GM18498 (cell line): ENCODE measurements around the gene KPNA3.
"Not testable (repeated sequence)": the region's sequence is repeated elsewhere in the genome, so short reads cannot be mapped to it uniquely, and the experiment has no call there.

ENCODE experiments used
- ATAC-seq: cut with Tn5 transposase; IDR thresholded peaks from one replicate; pipeline ENCODE4 v1.9.1; 2021; ENCODE audit warnings: mild to moderate bottlenecking, moderate library complexity; ENCODE audit not compliant: unreplicated experiment

Gene KPNA3

GRCh38 chr13:49807681-49808080 is 15.2 kb upstream of the KPNA3 start:
- ATAC-seq, result no peak

- ATAC-seq, result no peak
These were observed 13.6 kb upstream of the KPNA3 start for GRCh38 chr13:49806126-49806536.

DNA sequence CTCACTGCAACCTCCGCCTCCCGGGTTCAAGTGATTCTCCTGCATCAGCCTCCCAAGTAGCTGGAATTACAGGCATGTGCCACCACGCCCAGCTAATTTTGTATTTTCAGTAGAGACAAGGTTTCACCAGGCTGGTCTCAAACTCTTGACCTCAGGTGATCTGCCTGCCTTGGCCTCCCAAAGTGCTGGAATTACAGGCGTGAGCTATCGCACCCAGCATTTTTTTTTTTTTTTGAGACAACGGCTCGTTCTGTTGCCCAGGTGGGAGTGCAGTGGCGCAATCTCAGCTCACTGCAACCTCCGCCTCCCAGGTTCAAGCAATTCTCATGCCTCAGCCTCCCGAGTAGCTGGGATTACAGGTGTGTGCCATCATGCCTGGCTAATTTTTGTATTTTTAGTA is 10.6 kb upstream of the KPNA3 start:
- ATAC-seq, result not testable (repeated sequence)

DNA sequence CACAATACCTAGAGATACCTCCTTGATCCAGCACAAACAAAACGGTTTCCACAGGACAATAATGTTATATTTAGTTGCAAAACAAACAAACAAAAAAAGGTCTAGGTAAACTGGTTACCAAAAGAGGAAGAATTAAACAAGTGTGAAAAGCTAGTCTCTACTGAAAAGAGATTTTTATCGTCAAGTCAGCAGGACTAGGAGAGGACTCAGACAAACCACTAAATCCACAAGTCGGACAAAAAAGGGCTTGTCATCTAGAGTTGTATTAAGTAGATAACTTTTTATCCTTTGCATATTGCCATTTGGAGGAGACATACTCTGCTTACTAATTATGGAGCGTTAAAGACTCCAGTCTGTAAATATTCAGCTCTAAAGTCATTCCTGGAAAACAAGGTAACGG is 9.9 kb upstream of the KPNA3 start:
- no peak for ATAC-seq

DNA sequence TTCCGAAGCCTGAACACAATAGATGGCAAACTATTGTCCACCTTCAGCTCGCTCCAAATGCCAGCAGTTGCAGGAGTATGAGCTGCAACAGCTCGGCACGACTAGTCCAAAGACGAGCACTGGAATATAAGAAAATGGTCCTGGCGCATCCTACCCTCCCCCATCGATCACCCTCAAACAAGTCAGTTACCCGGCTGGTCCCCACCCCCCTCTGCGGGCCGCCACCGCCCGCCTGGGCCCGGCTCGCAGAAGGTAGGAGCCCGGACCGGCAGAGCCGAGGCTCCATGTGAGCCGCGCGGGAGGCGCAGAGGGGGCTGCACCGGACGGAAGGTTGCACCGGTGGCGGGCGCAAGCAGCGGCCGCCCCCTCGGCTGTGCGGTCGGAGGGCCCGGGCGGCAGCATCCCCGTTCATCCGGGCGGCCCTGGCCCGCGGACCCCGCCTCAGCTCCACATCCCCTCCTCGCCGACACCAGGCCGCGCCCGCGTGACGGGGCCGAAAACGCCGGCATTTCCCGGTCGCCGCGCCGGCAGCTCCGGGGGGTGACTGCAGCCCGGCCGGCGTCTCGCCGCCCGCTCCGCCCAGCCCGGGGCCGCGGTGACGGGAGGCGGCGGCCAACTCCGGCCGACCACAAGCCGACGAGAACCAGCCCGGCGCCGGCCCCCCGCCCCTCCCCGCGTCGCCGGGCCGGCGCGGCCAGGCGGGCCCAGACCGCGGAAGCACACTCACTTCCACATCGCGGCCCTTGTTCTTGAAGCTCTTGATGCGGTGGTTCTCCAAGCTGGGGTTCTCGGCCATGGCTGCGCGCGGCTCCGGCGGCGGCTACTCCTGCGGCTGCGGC is 552 bp downstream of the KPNA3 start:
- ATAC-seq, result peak; percentile 23

DNA sequence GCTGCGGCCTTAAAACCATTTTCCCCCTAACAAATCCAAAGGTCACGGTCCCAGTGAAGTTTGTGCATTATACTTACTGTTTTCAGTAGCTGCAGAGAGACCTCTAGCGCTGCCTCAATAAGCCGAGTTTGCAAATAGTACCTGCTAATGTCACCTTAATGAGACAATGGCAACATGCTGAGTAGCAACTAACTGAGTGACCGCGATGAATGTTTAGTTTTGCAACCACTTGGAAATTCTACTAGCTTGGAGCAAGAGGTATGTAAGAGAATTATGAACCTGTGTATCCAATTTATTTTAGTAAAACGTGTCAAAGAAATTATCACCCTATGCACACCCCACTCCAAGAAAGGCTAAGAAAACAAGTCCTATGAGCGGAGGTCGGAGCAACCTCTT is 1.2 kb downstream of the KPNA3 start:
- no peak for ATAC-seq

- no peak for ATAC-seq
These were observed 2.5 kb downstream of the KPNA3 start for GRCh38 chr13:49789968-49790367.

- ATAC-seq, result no peak
These were observed 6.0 kb downstream of the KPNA3 start for GRCh38 chr13:49786401-49787008.

- no peak for ATAC-seq
These were observed 7.5 kb downstream of the KPNA3 start for GRCh38 chr13:49784886-49785570.

GRCh38 chr13:49783865-49784264 is 8.6 kb downstream of the KPNA3 start:
- ATAC-seq, result no peak

GRCh38 chr13:49782784-49783183 is 9.7 kb downstream of the KPNA3 start:
- no peak for ATAC-seq

GRCh38 chr13:49781806-49782205 is 10.7 kb downstream of the KPNA3 start:
- no peak for ATAC-seq

- ATAC-seq, result no peak
These were observed 12.8 kb downstream of the KPNA3 start for GRCh38 chr13:49779721-49780120.

GRCh38 chr13:49777746-49778614 is 14.5 kb downstream of the KPNA3 start:
- ATAC-seq, result no peak

DNA sequence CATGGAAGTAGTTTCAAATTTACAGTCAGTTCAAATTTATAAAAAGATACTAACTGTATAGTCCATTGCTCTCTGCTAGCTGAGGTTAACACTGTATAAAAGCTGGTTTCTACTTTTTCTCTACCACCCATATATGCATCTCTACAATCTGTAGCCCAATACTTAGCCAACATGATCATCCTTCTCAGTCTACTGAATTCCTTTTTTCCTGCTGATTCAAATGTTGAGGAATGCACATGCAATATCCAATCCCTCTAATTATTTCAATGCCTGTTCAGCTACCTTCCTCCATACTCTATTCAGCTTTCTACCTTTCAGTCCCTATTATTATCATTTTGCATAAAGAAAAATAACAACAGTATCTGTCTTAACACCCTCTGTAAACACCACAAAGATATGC is 15.6 kb downstream of the KPNA3 start:
- no peak for ATAC-seq

DNA sequence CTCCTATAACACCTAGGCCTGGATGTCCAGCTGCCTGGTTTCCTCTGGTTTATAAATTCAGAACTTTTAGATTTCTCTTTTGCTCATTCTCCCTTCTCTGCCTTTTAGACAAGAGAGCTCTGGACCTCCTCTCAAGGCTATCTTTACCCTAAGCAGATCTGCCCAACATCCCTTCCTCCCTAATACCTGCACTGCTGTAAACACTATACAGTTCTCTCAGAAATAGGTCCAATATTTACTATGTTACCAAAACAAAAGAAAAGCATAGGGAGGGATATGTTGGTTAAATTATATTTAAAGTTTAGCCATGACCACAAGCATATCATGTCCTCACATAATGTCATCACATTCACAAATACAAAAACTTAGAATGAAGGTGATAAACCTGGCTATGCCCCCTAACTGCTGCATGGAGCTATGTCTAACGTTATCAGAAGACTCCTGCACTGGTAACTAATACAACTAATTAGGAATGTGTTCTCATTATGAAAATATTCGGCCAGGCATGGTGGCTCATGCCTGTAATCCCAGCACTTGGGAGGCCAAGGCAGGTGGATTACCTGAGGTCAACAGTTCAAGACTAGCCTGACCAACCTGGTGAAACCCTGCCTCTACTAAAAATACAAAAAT is 18.0 kb downstream of the KPNA3 start:
- no peak for ATAC-seq

DNA sequence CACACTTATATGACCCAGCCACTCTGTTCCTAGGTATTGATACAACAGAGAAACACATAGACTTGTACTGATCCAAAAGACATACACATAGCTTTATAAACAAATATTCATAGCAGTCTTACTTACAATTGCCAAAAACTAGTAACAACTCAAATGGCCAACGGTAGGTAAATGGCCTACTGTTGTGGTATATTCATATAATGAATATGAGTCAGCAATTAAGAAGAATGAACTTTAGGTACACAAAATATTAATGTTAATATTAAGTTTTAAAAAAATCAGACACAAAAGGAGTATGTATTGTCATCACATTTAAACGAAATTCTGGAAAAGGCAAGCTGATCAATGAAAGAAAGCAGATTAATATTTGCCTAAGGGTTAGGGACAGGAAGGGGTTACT is 19.7 kb downstream of the KPNA3 start:
- no peak for ATAC-seq

- ATAC-seq, result not testable (repeated sequence)
These were observed 30.7 kb downstream of the KPNA3 start for GRCh38 chr13:49761811-49762210.

- ATAC-seq, result no peak
These were observed 31.9 kb downstream of the KPNA3 start for GRCh38 chr13:49760558-49760957.

GRCh38 chr13:49759503-49759902 is 33.0 kb downstream of the KPNA3 start:
- no peak for ATAC-seq

GRCh38 chr13:49756263-49756662 is 36.2 kb downstream of the KPNA3 start:
- ATAC-seq, result no peak
